ENCODE measurements around the gene PACRG. TPM values are rescaled to one million over a fixed set of nuclear protein-coding genes. Genes with fewer than 3 reads are reported as not detected.

The PACRG gene
- total RNA-seq, 2 experiments from 2014 or later: not detected

- ATAC-seq: no peak
- H3K27me3 Mint-ChIP-seq: no peaks in the 10 kb centered on the region
- no peak for DNase-seq
- ChIA-PET POLR2A (no interaction called here), CTCF (interaction anchor here (0.5 kb wide), 1 partner anchor 365 kb away, joined by 5 read pairs; no protein-coding TSS in a partner anchor)
- H3K4me3 Mint-ChIP-seq: no peak overlapping the region
- H3K27ac Mint-ChIP-seq: no peak overlapping the region
- intact Hi-C loops (cut with DNase I, micrococcal nuclease): no loop called here
- no peaks in the 10 kb centered on the region for H3K9me3 Mint-ChIP-seq (ENCODE audit: low read depth)
- no peaks in the 10 kb centered on the region for H3K4me1 Mint-ChIP-seq
- H3K36me3 Mint-ChIP-seq (ENCODE audit: low read depth): no peaks in the 10 kb centered on the region
These were observed 565.5 kb downstream of the PACRG start for GRCh38 chr6:163293286-163293685.

DNA sequence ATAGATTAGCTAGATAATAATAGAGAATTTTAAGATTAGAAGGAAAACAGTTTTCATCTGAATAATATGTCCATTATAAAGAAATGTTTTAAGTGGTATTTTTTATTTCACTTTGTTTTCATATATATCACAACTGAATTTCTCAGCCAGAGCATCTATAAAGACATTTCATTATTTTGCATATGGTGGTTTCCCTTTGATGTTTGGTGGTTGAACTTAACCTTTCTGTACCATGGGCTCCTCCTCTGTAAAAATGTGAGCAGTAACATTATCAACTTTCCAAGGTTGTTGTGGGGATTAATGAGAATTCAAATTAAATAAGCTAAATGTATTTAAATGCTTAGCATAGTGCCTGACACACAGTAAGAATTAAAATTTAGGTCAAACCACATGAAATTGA, 567.0 kb downstream of the PACRG start:
- ChIA-PET CTCF (no interaction called here), POLR2A (no interaction called here)
- ATAC-seq: no peak
- Mint-ChIP-seq H3K4me1 (no peaks in the 10 kb centered on the region), H3K9me3 (ENCODE audit: low read depth) (no peaks in the 10 kb centered on the region), H3K4me3 (no peak overlapping the region), H3K27ac (no peak overlapping the region), H3K36me3 (ENCODE audit: low read depth) (no peaks in the 10 kb centered on the region), H3K27me3 (no peaks in the 10 kb centered on the region)
- no peak for DNase-seq
- intact Hi-C loops (cut with DNase I, micrococcal nuclease): no loop called here

GRCh38 chr6:163296835-163297519, 569.2 kb downstream of the PACRG start:
- intact Hi-C loops (cut with DNase I, micrococcal nuclease): no loop called here
- Mint-ChIP-seq H3K9me3 (ENCODE audit: low read depth) (no peaks in the 10 kb centered on the region), H3K4me3 (no peak overlapping the region), H3K27me3 (no peaks in the 10 kb centered on the region), H3K27ac (no peak overlapping the region), H3K36me3 (ENCODE audit: low read depth) (no peaks in the 10 kb centered on the region), H3K4me1 (no peaks in the 10 kb centered on the region)
- ATAC-seq: no peak
- CTCF ChIA-PET: no interaction called here
- DNase-seq: no peak
- POLR2A ChIA-PET: no interaction called here

DNA sequence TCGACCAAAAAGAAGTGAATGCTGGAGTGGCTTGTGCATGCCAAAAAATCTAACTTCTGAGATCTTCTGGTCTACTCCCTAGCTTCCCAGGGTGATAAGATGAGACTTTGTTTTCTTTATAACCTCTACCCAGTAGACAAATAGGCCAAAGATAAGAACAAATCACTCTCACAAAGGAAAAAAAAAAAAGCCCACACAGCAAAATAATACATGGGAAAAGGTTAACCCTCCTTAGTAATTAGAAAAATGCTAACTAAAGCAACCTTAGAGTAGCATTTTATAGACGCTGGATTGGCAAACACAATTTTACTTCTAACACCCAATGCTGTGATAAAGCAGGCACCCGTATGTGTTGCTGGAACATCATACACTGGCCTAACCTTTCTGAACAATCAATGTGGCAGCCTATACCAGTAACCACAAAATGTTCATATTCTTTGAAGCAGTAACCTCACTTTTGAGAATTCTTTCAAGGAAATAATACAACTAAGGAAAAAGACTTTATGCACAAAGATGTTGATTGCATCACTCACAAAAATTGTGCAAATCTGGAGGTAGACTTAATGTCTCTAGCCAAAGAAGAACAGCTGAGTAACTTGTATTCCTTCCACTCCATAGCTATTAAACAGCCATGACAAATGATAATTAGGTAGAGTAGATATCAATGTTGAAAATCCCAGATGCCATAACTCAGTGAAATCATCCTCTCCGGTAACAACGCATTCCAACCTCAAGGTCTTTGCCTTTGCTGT, 570.5 kb downstream of the PACRG start:
- DNase-seq (no peak), ATAC-seq (no peak)
- H3K27ac Mint-ChIP-seq: no peak overlapping the region
- H3K27me3 Mint-ChIP-seq: no peaks in the 10 kb centered on the region
- POLR2A ChIA-PET: no interaction called here
- no peaks in the 10 kb centered on the region for H3K4me1 Mint-ChIP-seq
- CTCF ChIA-PET: interaction anchor here (1.2 kb wide), 1 partner anchor 10 kb away, joined by 3 read pairs; no protein-coding TSS in a partner anchor
- H3K36me3 Mint-ChIP-seq (ENCODE audit: low read depth): no peaks in the 10 kb centered on the region
- no peaks in the 10 kb centered on the region for H3K9me3 Mint-ChIP-seq (ENCODE audit: low read depth)
- intact Hi-C loops (cut with DNase I, micrococcal nuclease): no loop called here
- no peak overlapping the region for H3K4me3 Mint-ChIP-seq

DNA sequence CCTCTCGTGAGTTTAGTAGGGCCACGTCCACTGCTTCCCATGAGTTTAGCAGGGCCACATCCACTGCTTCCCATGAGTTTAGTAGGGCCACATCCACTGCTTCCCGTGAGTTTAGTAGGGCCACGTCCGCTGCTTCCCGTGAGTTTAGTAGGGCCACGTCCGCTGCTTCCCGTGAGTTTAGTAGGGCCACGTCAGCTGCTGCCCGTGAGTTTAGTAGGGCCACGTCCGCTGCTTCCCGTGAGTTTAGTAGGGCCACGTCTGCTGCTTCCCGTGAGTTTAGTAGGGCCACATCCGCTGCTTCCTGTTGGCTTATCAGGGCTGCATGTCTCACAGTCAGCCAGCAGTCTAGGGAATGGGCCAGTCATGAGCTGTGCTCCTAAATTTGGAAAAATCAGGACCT, 573.1 kb downstream of the PACRG start:
- no peaks in the 10 kb centered on the region for H3K9me3 Mint-ChIP-seq (ENCODE audit: low read depth)
- DNase-seq (no peak), ATAC-seq (no peak)
- H3K27me3 Mint-ChIP-seq: no peaks in the 10 kb centered on the region
- POLR2A ChIA-PET: no interaction called here
- no peaks in the 10 kb centered on the region for H3K36me3 Mint-ChIP-seq (ENCODE audit: low read depth)
- H3K4me1 Mint-ChIP-seq: no peaks in the 10 kb centered on the region
- intact Hi-C loops (cut with DNase I, micrococcal nuclease): no loop called here
- no peak overlapping the region for H3K27ac Mint-ChIP-seq
- no peak overlapping the region for H3K4me3 Mint-ChIP-seq
- CTCF ChIA-PET: no interaction called here

DNA sequence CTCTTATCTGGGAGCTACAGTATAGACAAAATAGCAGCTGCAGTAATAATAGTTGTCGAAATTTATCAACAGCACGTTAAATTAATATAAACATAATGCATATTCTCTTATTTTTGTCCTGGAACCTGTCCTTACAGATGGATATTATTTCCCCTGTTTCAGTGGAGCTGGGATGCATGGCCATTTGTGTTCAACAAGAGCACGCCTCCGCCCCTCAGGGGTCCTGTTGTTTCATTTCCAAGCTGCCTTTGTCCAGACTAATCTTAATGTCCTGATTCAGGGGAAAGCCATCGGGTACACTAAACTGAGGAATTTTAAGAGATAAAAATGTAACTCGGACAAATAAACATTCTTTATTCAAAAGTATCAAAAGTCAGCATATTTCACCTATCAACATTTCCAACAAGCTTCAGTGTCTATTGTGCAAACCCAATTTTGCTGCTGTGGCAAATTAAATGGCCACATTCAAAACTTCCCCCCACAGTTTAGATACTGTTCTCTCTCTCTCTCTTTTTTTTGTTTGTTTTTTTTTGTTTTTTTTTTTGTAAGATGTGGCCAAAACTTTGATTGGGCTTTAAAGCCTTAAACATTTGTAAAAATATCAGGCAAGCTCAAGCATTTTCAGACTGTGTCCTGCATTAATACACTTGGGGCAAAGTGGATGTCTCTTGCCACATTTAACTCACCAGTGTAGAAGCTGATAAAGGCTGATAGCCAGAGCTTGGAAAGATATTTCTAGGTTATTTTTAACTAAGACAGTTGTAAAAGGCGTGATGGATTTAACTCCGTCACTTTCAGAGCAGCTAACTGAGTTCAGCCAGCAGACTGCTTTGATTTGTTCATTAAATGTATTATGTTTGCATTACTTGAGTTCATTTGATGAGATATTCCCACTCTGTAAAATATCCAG, 574.2 kb downstream of the PACRG start:
- H3K4me1 Mint-ChIP-seq: no peaks in the 10 kb centered on the region
- H3K27me3 Mint-ChIP-seq: no peaks in the 10 kb centered on the region
- DNase-seq (no peak), ATAC-seq (no peak)
- H3K27ac Mint-ChIP-seq: no peak overlapping the region
- ChIA-PET CTCF (interaction anchor here (0.9 to 1.1 kb wide), 3 partner anchors 9 to 132 kb away, joined by 3 read pairs; no protein-coding TSS in a partner anchor), POLR2A (no interaction called here)
- no peak overlapping the region for H3K4me3 Mint-ChIP-seq
- no peaks in the 10 kb centered on the region for H3K36me3 Mint-ChIP-seq (ENCODE audit: low read depth)
- intact Hi-C loops (cut with DNase I, micrococcal nuclease): no loop called here
- H3K9me3 Mint-ChIP-seq (ENCODE audit: low read depth): no peaks in the 10 kb centered on the region

GRCh38 chr6:163302747-163303146, 575.0 kb downstream of the PACRG start:
- ATAC-seq: no peak
- no peak for DNase-seq
- ChIA-PET CTCF (interaction anchor here (0.7 to 1.1 kb wide), 3 partner anchors 23 to 132 kb away, joined by 3 read pairs; no protein-coding TSS in a partner anchor), POLR2A (no interaction called here)
- Mint-ChIP-seq H3K36me3 (ENCODE audit: low read depth) (no peaks in the 10 kb centered on the region), H3K27ac (no peak overlapping the region), H3K4me3 (no peak overlapping the region), H3K9me3 (ENCODE audit: low read depth) (no peaks in the 10 kb centered on the region), H3K4me1 (no peaks in the 10 kb centered on the region), H3K27me3 (no peaks in the 10 kb centered on the region)
- intact Hi-C loops (cut with DNase I, micrococcal nuclease): no loop called here

GRCh38 chr6:163306000-163306399, 578.2 kb downstream of the PACRG start:
- ChIA-PET CTCF (no interaction called here), POLR2A (no interaction called here)
- ATAC-seq (no peak), DNase-seq (no peak)
- H3K4me1 Mint-ChIP-seq: no peaks in the 10 kb centered on the region
- H3K4me3 Mint-ChIP-seq: no peak overlapping the region
- no peaks in the 10 kb centered on the region for H3K9me3 Mint-ChIP-seq (ENCODE audit: low read depth)
- no peaks in the 10 kb centered on the region for H3K36me3 Mint-ChIP-seq (ENCODE audit: low read depth)
- intact Hi-C loops (cut with DNase I, micrococcal nuclease): no loop called here
- no peaks in the 10 kb centered on the region for H3K27me3 Mint-ChIP-seq
- H3K27ac Mint-ChIP-seq: no peak overlapping the region

- ATAC-seq (no peak), DNase-seq (no peak)
- H3K27ac Mint-ChIP-seq: no peak overlapping the region
- no peaks in the 10 kb centered on the region for H3K4me1 Mint-ChIP-seq
- ChIA-PET POLR2A (no interaction called here), CTCF (interaction anchor here (0.6 kb wide), 2 partner anchors 600 to 1560 kb away, joined by 3 to 5 read pairs; no protein-coding TSS in a partner anchor)
- no peaks in the 10 kb centered on the region for H3K9me3 Mint-ChIP-seq (ENCODE audit: low read depth)
- H3K4me3 Mint-ChIP-seq: no peak overlapping the region
- intact Hi-C loops (cut with DNase I, micrococcal nuclease): no loop called here
- H3K36me3 Mint-ChIP-seq (ENCODE audit: low read depth): no peaks in the 10 kb centered on the region
- H3K27me3 Mint-ChIP-seq: peaks cover 6% of the 10 kb centered on the region
These were observed 581.1 kb downstream of the PACRG start for GRCh38 chr6:163308629-163309440.

DNA sequence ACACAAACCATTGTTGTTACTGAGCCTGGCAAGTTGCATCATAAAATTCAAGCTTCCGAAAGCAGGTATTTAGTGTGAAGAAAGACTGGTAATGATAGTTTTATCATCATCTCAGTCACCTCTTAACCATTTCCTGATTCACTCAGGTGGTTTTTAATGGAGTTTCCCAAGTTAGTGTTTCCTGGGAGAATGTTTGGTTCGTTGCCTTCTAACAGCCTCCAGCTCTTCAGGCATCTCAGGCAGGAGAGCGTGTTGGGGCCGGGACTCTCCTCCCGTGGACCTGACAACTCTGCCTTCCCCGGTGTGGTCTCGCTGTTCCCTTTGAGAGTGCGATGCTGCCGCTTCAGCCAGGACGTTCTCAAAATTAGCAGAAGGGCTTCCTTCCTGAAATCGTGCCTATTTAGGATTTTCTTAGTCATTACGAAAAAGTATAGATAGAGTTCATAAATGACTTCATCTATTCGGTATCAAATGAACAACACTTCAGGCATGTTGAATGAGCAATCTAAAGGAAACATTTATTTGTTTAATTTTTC, 581.8 kb downstream of the PACRG start:
- peak; percentile 26 for ATAC-seq
- no peak overlapping the region for H3K4me3 Mint-ChIP-seq
- H3K27ac Mint-ChIP-seq: no peak overlapping the region
- ChIA-PET CTCF (interaction anchor here (0.6 kb wide), 1 partner anchor 599 kb away, joined by 3 read pairs; no protein-coding TSS in a partner anchor), POLR2A (no interaction called here)
- DNase-seq: no peak
- H3K27me3 Mint-ChIP-seq: peaks cover 6% of the 10 kb centered on the region
- intact Hi-C loops (cut with DNase I, micrococcal nuclease): no loop called here
- no peaks in the 10 kb centered on the region for H3K9me3 Mint-ChIP-seq (ENCODE audit: low read depth)
- H3K36me3 Mint-ChIP-seq (ENCODE audit: low read depth): no peaks in the 10 kb centered on the region
- H3K4me1 Mint-ChIP-seq: no peaks in the 10 kb centered on the region
